ENCODE measurements around the gene COPS2. TPM values are rescaled to one million over a fixed set of nuclear protein-coding genes. Genes with fewer than 3 reads are reported as not detected.
"Not testable (repeated sequence)": the region's sequence is repeated elsewhere in the genome, so short reads cannot be mapped to it uniquely, and the experiment has no call there.

COPS2 gene
- total RNA-seq, 2 donors from 2014 or later = 17.5 to 33.7 TPM

GRCh38 chr15:49190586-49190985 is 35.2 kb upstream of the COPS2 start:
- ATAC-seq (no peak), DNase-seq (no peak)
- H3K4me1 ChIP-seq = peaks cover 13% of the 10 kb centered on the region
- H3K4me3 ChIP-seq = no peak overlapping the region
- H3K27me3 ChIP-seq = no peaks in the 10 kb centered on the region
- H3K9me3 ChIP-seq = no peaks in the 10 kb centered on the region
- H3K27ac ChIP-seq = no peak overlapping the region
- H3K36me3 ChIP-seq (replicated peaks in 1 of 2; ENCODE audit: insufficient read depth in 1 of 2, low read depth in 2 of 2) = no peaks in the 10 kb centered on the region
- TF ChIP-seq CTCF (IDR thresholded peaks at IDR 0.05) (no peak), POLR2A (IDR thresholded peaks at IDR 0.05) (no peak)
- intact Hi-C loops (cut with DNase I) = no loop called here
- 77 to 88% methylated on average over 2 of the region's 2 CpGs for WGBS, 2 donors

GRCh38 chr15:49189631-49190030 is 34.2 kb upstream of the COPS2 start:
- 87 to 89% methylated on average over 2 of the region's 2 CpGs for WGBS, 2 donors
- no peak overlapping the region for H3K4me3 ChIP-seq
- TF ChIP-seq CTCF (IDR thresholded peaks at IDR 0.05) (no peak), POLR2A (IDR thresholded peaks at IDR 0.05) (no peak)
- ATAC-seq = no peak
- no peak overlapping the region for H3K27ac ChIP-seq
- H3K4me1 ChIP-seq = peaks cover 13% of the 10 kb centered on the region
- no peaks in the 10 kb centered on the region for H3K36me3 ChIP-seq (replicated peaks in 1 of 2; ENCODE audit: insufficient read depth in 1 of 2, low read depth in 2 of 2)
- DNase-seq = no peak
- no peaks in the 10 kb centered on the region for H3K27me3 ChIP-seq
- intact Hi-C loops (cut with DNase I) = no loop called here
- H3K9me3 ChIP-seq = no peaks in the 10 kb centered on the region

- ATAC-seq (no peak), DNase-seq (no peak)
- Histone ChIP-seq H3K4me3 (no peak overlapping the region), H3K36me3 (replicated peaks in 1 of 2; ENCODE audit: insufficient read depth in 1 of 2, low read depth in 2 of 2) (no peaks in the 10 kb centered on the region), H3K27ac (no peak overlapping the region), H3K27me3 (no peaks in the 10 kb centered on the region), H3K9me3 (no peaks in the 10 kb centered on the region), H3K4me1 (peaks cover 13% of the 10 kb centered on the region)
- WGBS, 2 donors = 98% methylated on average over 2 of the region's 2 CpGs
- no peak for TF ChIP-seq CTCF (IDR thresholded peaks at IDR 0.05)
- TF ChIP-seq POLR2A (IDR thresholded peaks at IDR 0.05) = no peak
- intact Hi-C loops (cut with DNase I) = no loop called here
Measured at GRCh38 chr15:49188933-49189332, 33.5 kb upstream of the COPS2 start.

GRCh38 chr15:49187549-49188245 is 32.3 kb upstream of the COPS2 start:
- Histone ChIP-seq H3K4me1 (peaks cover 13% of the 10 kb centered on the region), H3K4me3 (no peak overlapping the region), H3K27ac (no peak overlapping the region), H3K27me3 (no peaks in the 10 kb centered on the region), H3K36me3 (replicated peaks in 1 of 2; ENCODE audit: insufficient read depth in 1 of 2, low read depth in 2 of 2) (no peaks in the 10 kb centered on the region), H3K9me3 (no peaks in the 10 kb centered on the region)
- TF ChIP-seq POLR2A (IDR thresholded peaks at IDR 0.05) (no peak), CTCF (IDR thresholded peaks at IDR 0.05) (no peak)
- intact Hi-C loops (cut with DNase I) = no loop called here
- peak; percentile 42 for ATAC-seq
- WGBS, 2 donors = 40 to 52% methylated on average over 1 to 2 of the region's 2 CpGs
- peak in 3 of 4 donors; percentile 25 to 42 (median 29) for DNase-seq

- Histone ChIP-seq H3K4me3 (no peak overlapping the region), H3K4me1 (peaks cover 13% of the 10 kb centered on the region), H3K27ac (no peak overlapping the region), H3K9me3 (no peaks in the 10 kb centered on the region), H3K36me3 (replicated peaks in 1 of 2; ENCODE audit: insufficient read depth in 1 of 2, low read depth in 2 of 2) (no peaks in the 10 kb centered on the region), H3K27me3 (no peaks in the 10 kb centered on the region)
- 91 to 97% methylated on average over 1 of the region's 1 CpG for WGBS, 2 donors
- intact Hi-C loops (cut with DNase I) = no loop called here
- ATAC-seq = no peak
- no peak for TF ChIP-seq POLR2A (IDR thresholded peaks at IDR 0.05)
- TF ChIP-seq CTCF (IDR thresholded peaks at IDR 0.05) = no peak
- no peak for DNase-seq
Measured at GRCh38 chr15:49185473-49185872, 30.1 kb upstream of the COPS2 start.

GRCh38 chr15:49183741-49184140 is 28.3 kb upstream of the COPS2 start:
- intact Hi-C loops (cut with DNase I); H3K27me3 ChIP-seq; H3K36me3 ChIP-seq (replicated peaks in 1 of 2; ENCODE audit: insufficient read depth in 1 of 2, low read depth in 2 of 2); H3K4me3 ChIP-seq; H3K9me3 ChIP-seq; DNase-seq; H3K27ac ChIP-seq; ATAC-seq: not testable (repeated sequence)
- H3K4me1 ChIP-seq = peaks cover 13% of the 10 kb centered on the region
- WGBS, 2 donors = 63 to 74% methylated on average over 3 of the region's 3 CpGs
